Astrocyte (in vitro differentiated cells and primary cell): ENCODE data around the gene PAM. TPM values are rescaled to one million over a fixed set of nuclear protein-coding genes. Genes with fewer than 3 reads are reported as not detected.

Experiments used
- DNase-seq: peaks from one replicate; pipeline ENCODE4 v3.0.0-alpha.2; 2010; ENCODE audit warnings: low read depth
- FAIRE-seq: peaks from 2 replicates; lab custom pipeline; 2011; peaks lifted over from hg19 to GRCh38; lab: Jason Lieb, UNC
- H2AFZ ChIP-seq: 2 replicates; pipeline ENCODE4 v1.6.0; 2012; ENCODE audit warnings: low read depth, low read length, inconsistent platforms
- H3K27ac ChIP-seq: 2 replicates; pipeline ENCODE4 v1.5.1; 2011; ENCODE audit warnings: low read depth, low read length, inconsistent platforms
- H3K27me3 ChIP-seq: 2 replicates; pipeline ENCODE4 v1.6.0; 2011; ENCODE audit warnings: low read length, inconsistent platforms; ENCODE audit not compliant: insufficient read depth
- H3K36me3 ChIP-seq: 2 replicates; pipeline ENCODE4 v1.5.1; 2011; ENCODE audit warnings: low read length, inconsistent platforms; ENCODE audit not compliant: insufficient read depth
- H3K4me1 ChIP-seq: 2 replicates; pipeline ENCODE4 v1.5.1; 2011; ENCODE audit warnings: low read length, inconsistent platforms; ENCODE audit not compliant: insufficient read depth
- H3K4me2 ChIP-seq: 2 replicates; pipeline ENCODE4 v1.6.0; 2012; ENCODE audit warnings: low read length, inconsistent platforms
- H3K4me3 ChIP-seq: 2 replicates; pipeline ENCODE4 v1.5.1; 2011; ENCODE audit warnings: low read depth, mild to moderate bottlenecking, low read length, inconsistent platforms; ENCODE audit not compliant: insufficient read depth
- H3K79me2 ChIP-seq: 2 replicates; pipeline ENCODE4 v1.6.0; 2012; ENCODE audit warnings: mild to moderate bottlenecking, low read length, inconsistent platforms; ENCODE audit not compliant: insufficient read depth
- H3K9ac ChIP-seq: 2 replicates; pipeline ENCODE4 v1.6.0; 2012; ENCODE audit warnings: mild to moderate bottlenecking, low read length, inconsistent platforms
- H3K9me3 ChIP-seq: 2 replicates; pipeline ENCODE4 v1.5.1; 2012; ENCODE audit warnings: low read depth, mild to moderate bottlenecking, low read length, inconsistent platforms; ENCODE audit not compliant: insufficient read depth
- H4K20me1 ChIP-seq: 2 replicates; pipeline ENCODE4 v1.6.0; 2012; ENCODE audit warnings: low read length, inconsistent platforms; ENCODE audit not compliant: insufficient read depth
- H3K27ac Mint-ChIP-seq: one replicate; pipeline ENCODE4 v1.8.0; 2021; ENCODE audit warnings: mild to moderate bottlenecking, mixed read lengths; ENCODE audit not compliant: unreplicated experiment
- H3K27me3 Mint-ChIP-seq: one replicate; pipeline ENCODE4 v1.8.0; 2021; ENCODE audit warnings: low read depth, mixed read lengths; ENCODE audit not compliant: unreplicated experiment
- H3K36me3 Mint-ChIP-seq: one replicate; pipeline ENCODE4 v1.8.0; 2021; ENCODE audit warnings: low read depth, mixed read lengths; ENCODE audit not compliant: unreplicated experiment
- H3K4me1 Mint-ChIP-seq: one replicate; pipeline ENCODE4 v1.8.0; 2021; ENCODE audit warnings: low read depth, mixed read lengths; ENCODE audit not compliant: unreplicated experiment
- H3K4me3 Mint-ChIP-seq: one replicate; pipeline ENCODE4 v1.8.0; 2021; ENCODE audit warnings: mild to moderate bottlenecking, moderate library complexity, mixed read lengths; ENCODE audit not compliant: unreplicated experiment
- H3K9me3 Mint-ChIP-seq: one replicate; pipeline ENCODE4 v1.8.0; 2021; ENCODE audit warnings: mild to moderate bottlenecking, mixed read lengths; ENCODE audit not compliant: unreplicated experiment
- EZH2 ChIP-seq: IDR thresholded peaks from 2 replicates; pipeline ENCODE4 v1.6.1; 2012; ENCODE audit warnings: mild to moderate bottlenecking, low read length, inconsistent platforms; ENCODE audit not compliant: insufficient read depth
- total RNA-seq: library from RNA; stranded (reverse); gene quantifications from 2 replicates; pipeline ENCODE4 v1.2.1, GENCODE V29; 2021
- TF ChIP-seq, protein P1 (sequence below): IDR thresholded peaks from 2 replicates; pipeline ENCODE4 v1.5.1; 2011; ENCODE audit warnings: low read depth, mild to moderate bottlenecking, inconsistent platforms, low read length, moderate library complexity; ENCODE audit not compliant: insufficient read depth

Gene PAM
- total RNA-seq, 1 donor from 2014 or later, result 301 TPM

DNA sequence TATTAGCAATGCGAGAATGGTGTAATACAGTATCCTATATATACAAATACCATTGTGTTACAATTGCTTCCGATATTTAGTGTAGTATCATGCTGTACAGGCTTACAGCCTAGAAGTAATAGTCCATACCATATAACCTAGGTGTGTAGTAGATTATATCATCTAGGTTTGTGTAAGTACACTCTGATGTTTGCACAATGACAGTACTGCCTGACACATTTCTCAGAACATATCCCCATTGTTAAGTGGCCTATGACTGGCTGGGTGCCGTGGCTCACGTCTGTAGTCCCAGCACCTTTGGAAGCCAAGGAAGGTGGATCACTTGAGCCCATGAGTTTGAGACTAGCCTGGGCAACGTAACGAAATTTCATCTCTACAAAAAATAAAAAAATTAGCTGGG, 124.6 kb downstream of the PAM start:
- DNase-seq (no peak), FAIRE-seq (no peak)
- peaks cover 8% of the 10 kb centered on the region for H3K79me2 ChIP-seq
- no peak overlapping the region for H3K27ac ChIP-seq
- Mint-ChIP-seq H3K27ac (no peak overlapping the region), H3K36me3 (peaks cover 15% of the 10 kb centered on the region), H3K27me3 (no peaks in the 10 kb centered on the region), H3K4me1 (no peaks in the 10 kb centered on the region), H3K9me3 (no peaks in the 10 kb centered on the region), H3K4me3 (no peak overlapping the region)
- no peak overlapping the region for H3K9ac ChIP-seq
- H2AFZ ChIP-seq, result no peak overlapping the region
- H3K4me2 ChIP-seq, result no peak overlapping the region
- no peak overlapping the region for H3K4me3 ChIP-seq
- H3K9me3 ChIP-seq, result no peaks in the 10 kb centered on the region
- H4K20me1 ChIP-seq, result no peaks in the 10 kb centered on the region
- no peak for TF ChIP-seq EZH2
- TF ChIP-seq, protein P1, sequence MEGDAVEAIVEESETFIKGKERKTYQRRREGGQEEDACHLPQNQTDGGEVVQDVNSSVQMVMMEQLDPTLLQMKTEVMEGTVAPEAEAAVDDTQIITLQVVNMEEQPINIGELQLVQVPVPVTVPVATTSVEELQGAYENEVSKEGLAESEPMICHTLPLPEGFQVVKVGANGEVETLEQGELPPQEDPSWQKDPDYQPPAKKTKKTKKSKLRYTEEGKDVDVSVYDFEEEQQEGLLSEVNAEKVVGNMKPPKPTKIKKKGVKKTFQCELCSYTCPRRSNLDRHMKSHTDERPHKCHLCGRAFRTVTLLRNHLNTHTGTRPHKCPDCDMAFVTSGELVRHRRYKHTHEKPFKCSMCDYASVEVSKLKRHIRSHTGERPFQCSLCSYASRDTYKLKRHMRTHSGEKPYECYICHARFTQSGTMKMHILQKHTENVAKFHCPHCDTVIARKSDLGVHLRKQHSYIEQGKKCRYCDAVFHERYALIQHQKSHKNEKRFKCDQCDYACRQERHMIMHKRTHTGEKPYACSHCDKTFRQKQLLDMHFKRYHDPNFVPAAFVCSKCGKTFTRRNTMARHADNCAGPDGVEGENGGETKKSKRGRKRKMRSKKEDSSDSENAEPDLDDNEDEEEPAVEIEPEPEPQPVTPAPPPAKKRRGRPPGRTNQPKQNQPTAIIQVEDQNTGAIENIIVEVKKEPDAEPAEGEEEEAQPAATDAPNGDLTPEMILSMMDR, result no peak
- H3K4me1 ChIP-seq, result no peaks in the 10 kb centered on the region
- H3K36me3 ChIP-seq, result no peaks in the 10 kb centered on the region
- H3K27me3 ChIP-seq, result no peaks in the 10 kb centered on the region

DNA sequence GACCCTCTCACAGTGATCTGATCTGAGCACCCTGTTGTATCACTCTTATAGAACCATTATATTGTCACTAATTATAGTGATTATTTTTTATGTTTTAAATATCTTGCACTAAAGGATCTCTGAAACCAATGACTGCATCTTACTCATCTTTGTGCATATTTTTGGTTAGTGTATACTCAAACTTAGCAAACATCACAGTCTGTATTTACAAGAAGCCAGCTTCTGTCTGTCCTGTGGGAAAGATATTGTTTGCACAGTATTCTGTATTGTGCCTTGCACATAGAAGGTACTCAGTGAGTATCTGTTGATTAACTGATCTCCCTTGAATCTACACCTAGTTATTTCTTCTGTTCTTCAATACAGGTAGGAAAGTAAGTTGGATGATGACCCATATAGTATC, 131.5 kb downstream of the PAM start:
- no peak overlapping the region for H3K4me3 Mint-ChIP-seq
- Histone ChIP-seq H3K4me2 (no peak overlapping the region), H2AFZ (no peak overlapping the region), H3K9ac (no peak overlapping the region), H3K4me1 (no peaks in the 10 kb centered on the region), H3K36me3 (no peaks in the 10 kb centered on the region), H3K4me3 (no peak overlapping the region), H3K27me3 (no peaks in the 10 kb centered on the region), H3K9me3 (no peaks in the 10 kb centered on the region), H3K79me2 (peaks cover 12% of the 10 kb centered on the region), H3K27ac (no peak overlapping the region), H4K20me1 (peaks cover 8% of the 10 kb centered on the region)
- H3K4me1 Mint-ChIP-seq, result no peaks in the 10 kb centered on the region
- H3K9me3 Mint-ChIP-seq, result no peaks in the 10 kb centered on the region
- DNase-seq (no peak), FAIRE-seq (no peak)
- no peak overlapping the region for H3K27ac Mint-ChIP-seq
- TF ChIP-seq EZH2, result no peak
- TF ChIP-seq, protein P1, result no peak
- peaks cover 12% of the 10 kb centered on the region for H3K36me3 Mint-ChIP-seq
- no peaks in the 10 kb centered on the region for H3K27me3 Mint-ChIP-seq

DNA sequence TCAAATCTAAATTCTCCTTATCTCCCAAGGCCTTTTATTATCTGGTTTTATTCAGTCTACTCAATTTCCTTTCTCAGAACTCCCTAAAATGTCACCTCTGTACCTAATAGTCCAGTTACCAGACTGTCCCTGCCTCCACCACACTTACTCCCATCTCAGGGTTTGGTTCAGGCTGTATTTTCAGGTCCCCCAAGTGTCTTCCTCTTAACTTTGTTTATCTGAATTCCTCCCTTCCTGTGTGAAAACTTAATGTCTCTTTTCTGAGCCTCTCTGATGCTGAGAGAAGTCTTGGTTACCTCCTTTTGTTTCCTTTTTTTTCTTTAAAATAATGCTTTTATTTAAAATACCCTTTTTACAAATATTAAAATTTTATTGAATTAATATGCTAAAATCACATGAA, 133.4 kb downstream of the PAM start:
- H3K27ac Mint-ChIP-seq, result no peak overlapping the region

More for the DNA sequence above, 133.4 kb downstream of the PAM start:
- Histone ChIP-seq H2AFZ (no peak overlapping the region), H3K27ac (no peak overlapping the region), H4K20me1 (peaks cover 14% of the 10 kb centered on the region), H3K4me3 (no peak overlapping the region), H3K27me3 (no peaks in the 10 kb centered on the region), H3K4me1 (no peaks in the 10 kb centered on the region), H3K9ac (no peak overlapping the region), H3K36me3 (no peaks in the 10 kb centered on the region), H3K4me2 (no peak overlapping the region), H3K9me3 (no peaks in the 10 kb centered on the region), H3K79me2 (peaks cover 12% of the 10 kb centered on the region)
- DNase-seq (no peak), FAIRE-seq (no peak)
- H3K4me3 Mint-ChIP-seq, result no peak overlapping the region
- TF ChIP-seq, protein P1, result no peak
- no peak for TF ChIP-seq EZH2
- no peaks in the 10 kb centered on the region for H3K9me3 Mint-ChIP-seq
- no peaks in the 10 kb centered on the region for H3K27me3 Mint-ChIP-seq
- H3K36me3 Mint-ChIP-seq, result peaks cover 4% of the 10 kb centered on the region
- no peaks in the 10 kb centered on the region for H3K4me1 Mint-ChIP-seq
